ENCODE results near the gene SRGN. TPM values are rescaled to one million over a fixed set of nuclear protein-coding genes. Genes with fewer than 3 reads are reported as not detected.

SRGN gene
- total and polyA plus RNA-seq, 10 of the 15 experiments (the other 5 are each of a cell fraction or from before 2014, with no cell fraction given) = 382 to 2,414 (median 885) TPM

- peak overlapping the region; percentile 77; the same call in 1 of the 2 replicates for H3K4me2 ChIP-seq (ENCODE audit: control insufficient read depth, insufficient read depth)
- peak overlapping the region; percentile 62 for H2AFZ ChIP-seq (ENCODE audit: control insufficient read depth, low read depth, low read length)
- intact Hi-C loops (cut with micrococcal nuclease; ENCODE audit: unreplicated experiment) (no loop called here), in situ Hi-C loops (cut with MboI) (no loop called here)
- H3K4me3 ChIP-seq = peak overlapping the region; percentile 18; the same call in 1 of the 2 replicates
- RAD21 ChIA-PET (ENCODE audit: unreplicated experiment) = interaction anchor here (12.9 to 18.9 kb wide), 2 partner anchors 32 to 78 kb away, joined by 252 to 544 read pairs; no protein-coding TSS in a partner anchor
- DNase-seq (ENCODE audit: low read depth, low spot score) (no peak), ATAC-seq (no peak), FAIRE-seq (no peak)
- SMC1A ChIA-PET (ENCODE audit: uncharacterized antibody, unreplicated experiment) = interaction anchor here (0.8 to 16.6 kb wide), 7 partner anchors 13 to 77 kb away, joined by 3 to 355 read pairs (median 4); no protein-coding TSS in a partner anchor
- POLR2A ChIA-PET = interaction anchor here (5.2 to 13.2 kb wide), 2 partner anchors 20 to 35 kb away, joined by 59 to 312 read pairs; no protein-coding TSS in a partner anchor
- H3K9ac ChIP-seq (ENCODE audit: control insufficient read depth, insufficient read depth, low read length) = no peak overlapping the region
- CTCF ChIA-PET = interaction anchor here (0.8 to 3.3 kb wide), 5 partner anchors 8 to 137 kb away, joined by 3 to 21 read pairs (median 4); no protein-coding TSS in a partner anchor
- no peaks in the 10 kb centered on the region for H3K27me3 ChIP-seq (replicated peaks in 1 of 2; ENCODE audit: control insufficient read depth in 2 of 2, insufficient read depth in 2 of 2, low read length in 1 of 2)
- no TSS peak for BruUV-seq (replicated peaks)
- no peaks in the 10 kb centered on the region for H4K20me1 ChIP-seq (ENCODE audit: control insufficient read depth, insufficient read depth)
- H3K36me3 ChIP-seq (ENCODE audit: control insufficient read depth in 2 of 2, insufficient read depth in 2 of 2, low read length in 1 of 2) = no peaks in the 10 kb centered on the region
- no peaks in the 10 kb centered on the region for H3K9me3 ChIP-seq (replicated peaks; ENCODE audit: control insufficient read depth, insufficient read depth, low read length)
- peak overlapping the region; percentile 47 for H3K27ac ChIP-seq (ENCODE audit: control insufficient read depth, insufficient read depth)
- 49% methylated on average over 9 of the region's 9 CpGs for WGBS (ENCODE audit: insufficient coverage, insufficient replicate concordance, low lambda C conversion rate, missing lambda C conversion rate)
- H3K79me2 ChIP-seq (ENCODE audit: control insufficient read depth, insufficient read depth, low read length) = peaks cover 38% of the 10 kb centered on the region
- H3K4me1 ChIP-seq (ENCODE audit: control insufficient read depth, insufficient read depth, low read length) = peaks cover 18% of the 10 kb centered on the region
- TF ChIP-seq NR2F1 (conservative IDR thresholded peaks at IDR 0.05) = no peak
- TF ChIP-seq ZBTB40 (IDR thresholded peaks at IDR 0.05; ENCODE audit: borderline replicate concordance) = 0 out of 2 replicates have a peak, but pooled peaks have one; percentile 37
- no peak for TF ChIP-seq MTA3 (IDR thresholded peaks at IDR 0.05; ENCODE audit: borderline replicate concordance, low read length)
- TF ChIP-seq ZNF24 (IDR thresholded peaks at IDR 0.05) = no peak
- no peak for TF ChIP-seq NFXL1 (IDR thresholded peaks at IDR 0.05; ENCODE audit: borderline replicate concordance)
- TF ChIP-seq ATF2 (IDR thresholded peaks at IDR 0.05; ENCODE audit: low read length) = no peak
- no peak for TF ChIP-seq NBN (IDR thresholded peaks at IDR 0.05)
- no peak for TF ChIP-seq CEBPZ (IDR thresholded peaks at IDR 0.05; ENCODE audit: low read depth, low read length)
- no peak for TF ChIP-seq FOS (IDR thresholded peaks at IDR 0.05; ENCODE audit: borderline replicate concordance, extremely low read depth, insufficient read length)
- no peak for TF ChIP-seq JUNB (IDR thresholded peaks at IDR 0.05)
- no peak for TF ChIP-seq MXI1 (IDR thresholded peaks at IDR 0.05; ENCODE audit: low read depth, low read length)
- TF ChIP-seq SMAD1 (IDR thresholded peaks at IDR 0.05; ENCODE audit: low read depth, partially characterized antibody) = no peak
- no peak for TF ChIP-seq RBBP5 (conservative IDR thresholded peaks at IDR 0.05)
- TF ChIP-seq SMARCA5 (IDR thresholded peaks at IDR 0.05) = no peak
- no peak for TF ChIP-seq POLR2A (IDR thresholded peaks at IDR 0.05; ENCODE audit: low read depth, low read length)
- no peak for TF ChIP-seq RFX5 (IDR thresholded peaks at IDR 0.05; ENCODE audit: low read depth, low read length)
- TF ChIP-seq MYC (IDR thresholded peaks at IDR 0.05; ENCODE audit: insufficient read depth, insufficient read length, insufficient replicate concordance, low read length, severe bottlenecking) = no peak
Observed at GRCh38 chr10:69086001-69086509, 1.8 kb upstream of the SRGN start.

All from GM12878 (cell line).